DLD1 (cell line): ENCODE data around the gene FBXO27.
"Not testable (repeated sequence)": the region's sequence is repeated elsewhere in the genome, so short reads cannot be mapped to it uniquely, and the experiment has no call there.

Experiments
- in situ Hi-C: cut with HindIII; loops from 2 replicates; pipeline ENCODE4 v1.10.0; 2017; ENCODE audit warnings: low sequenced_read_pairs

FBXO27 gene

DNA sequence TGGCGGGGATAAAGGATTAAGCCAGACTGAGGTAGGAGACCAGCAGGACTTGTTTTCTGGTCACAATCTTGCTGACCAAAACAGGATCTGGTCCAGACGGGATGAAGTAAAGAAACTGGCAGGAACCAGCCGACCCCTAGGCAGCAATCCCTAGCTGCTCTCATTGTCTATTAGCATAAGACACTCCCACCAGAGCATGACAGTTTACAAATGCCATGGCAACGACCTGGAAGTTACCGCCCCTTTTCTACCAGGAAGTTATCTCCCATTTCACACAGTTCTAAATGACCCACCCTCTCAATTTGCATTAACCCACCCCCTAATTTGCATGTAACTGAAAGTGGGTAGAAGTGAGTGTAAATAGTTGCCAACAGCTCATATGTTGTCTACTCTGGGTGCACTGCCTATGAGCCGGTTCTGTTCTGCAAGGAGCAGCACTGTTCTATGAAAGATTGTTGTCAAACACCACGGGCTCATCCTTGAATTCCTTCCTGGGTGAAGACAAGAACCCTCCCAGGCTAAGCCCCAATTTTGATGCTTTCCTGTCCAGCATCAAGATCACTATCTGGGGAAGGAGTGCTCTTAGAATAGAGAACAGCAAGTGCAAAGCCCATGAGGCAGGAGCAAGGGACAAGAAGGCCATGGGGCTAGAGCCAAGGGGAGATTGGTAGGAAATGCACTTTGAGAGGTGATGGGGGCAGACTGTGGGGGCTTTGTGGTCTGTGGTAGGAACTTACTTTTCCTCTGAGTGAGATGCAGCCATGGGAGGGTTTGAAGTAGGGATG is 13.9 kb upstream of the FBXO27 start:
- in situ Hi-C loops: no loop called here

- in situ Hi-C loops: no loop called here
Observed at GRCh38 chr19:39045506-39045905, 13.2 kb upstream of the FBXO27 start.

DNA sequence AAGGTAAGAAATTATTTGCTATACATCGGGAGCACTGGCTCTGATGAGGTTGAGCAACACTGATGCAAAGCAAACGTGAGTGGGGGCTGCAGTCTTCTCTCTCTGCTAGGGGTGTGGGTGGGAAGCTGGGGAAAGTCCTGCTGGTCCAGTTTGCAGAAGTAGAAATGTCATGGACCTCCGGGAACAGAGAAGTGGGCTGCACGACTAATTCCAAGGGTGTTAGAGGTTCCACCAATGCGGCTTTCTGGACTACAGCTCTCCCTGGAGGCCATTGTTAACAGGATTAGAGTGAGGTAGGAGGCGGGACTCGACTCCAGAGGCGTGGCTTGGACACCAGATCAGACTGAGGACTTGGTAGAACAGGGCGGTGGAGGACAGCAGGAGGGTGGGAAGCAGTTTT is 5.7 kb upstream of the FBXO27 start:
- in situ Hi-C loops: no loop called here

DNA sequence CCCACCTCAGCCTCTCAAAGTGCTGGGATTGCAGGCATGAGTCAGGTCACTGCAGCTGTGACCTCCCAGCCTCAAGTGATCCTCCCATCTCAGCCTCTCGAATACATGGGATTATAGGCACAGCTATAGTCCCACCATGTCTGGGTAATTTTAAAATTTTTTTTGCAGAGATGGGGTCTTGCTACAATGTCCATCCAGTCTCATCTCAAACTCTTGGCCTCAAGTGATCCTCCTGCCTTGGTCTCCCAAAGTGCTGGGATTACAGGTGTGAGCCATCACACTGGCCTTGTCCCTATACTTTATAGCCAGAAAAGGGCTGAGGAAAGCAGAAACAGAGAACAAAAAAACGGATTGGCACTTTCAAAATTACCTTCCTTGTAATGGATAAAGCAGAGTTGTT is 4.8 kb upstream of the FBXO27 start:
- in situ Hi-C loops: no loop called here

GRCh38 chr19:39036581-39036980 is 4.2 kb upstream of the FBXO27 start:
- in situ Hi-C loops: no loop called here

DNA sequence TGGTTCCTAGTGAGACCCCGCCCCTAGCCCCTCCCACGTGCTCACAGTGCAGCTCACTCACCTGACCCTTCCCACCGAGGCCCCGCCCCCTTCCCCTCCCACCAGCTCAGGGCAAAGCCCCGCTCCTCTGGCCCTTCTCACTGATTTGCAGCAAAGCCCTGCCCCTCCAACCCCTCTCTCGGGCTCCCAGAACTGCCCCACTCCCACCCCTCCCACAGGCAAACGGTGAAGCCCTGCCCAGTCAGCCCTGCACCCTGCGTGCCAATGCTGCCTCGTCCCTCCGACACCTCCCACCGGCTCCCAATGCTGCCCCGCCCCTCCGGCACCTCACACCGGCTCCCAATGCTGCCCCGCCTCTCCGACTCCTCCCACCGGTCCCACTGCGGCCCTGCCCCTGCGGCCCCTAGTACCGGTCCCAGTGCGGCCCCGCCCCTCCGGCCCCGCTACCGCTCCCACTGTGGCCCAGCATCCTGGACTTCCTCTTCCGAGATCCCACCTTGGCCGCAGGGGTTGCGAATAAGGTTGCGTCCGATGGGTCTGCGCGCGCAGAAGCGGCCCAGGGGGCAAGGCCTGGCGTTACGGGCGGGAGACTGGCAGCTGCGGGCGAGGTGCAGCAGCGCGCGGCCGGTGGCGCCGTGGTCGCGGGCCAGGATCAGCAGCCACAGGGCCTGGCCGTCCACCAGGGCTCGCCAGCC is 834 bp downstream of the FBXO27 start:
- in situ Hi-C loops: no loop called here

DNA sequence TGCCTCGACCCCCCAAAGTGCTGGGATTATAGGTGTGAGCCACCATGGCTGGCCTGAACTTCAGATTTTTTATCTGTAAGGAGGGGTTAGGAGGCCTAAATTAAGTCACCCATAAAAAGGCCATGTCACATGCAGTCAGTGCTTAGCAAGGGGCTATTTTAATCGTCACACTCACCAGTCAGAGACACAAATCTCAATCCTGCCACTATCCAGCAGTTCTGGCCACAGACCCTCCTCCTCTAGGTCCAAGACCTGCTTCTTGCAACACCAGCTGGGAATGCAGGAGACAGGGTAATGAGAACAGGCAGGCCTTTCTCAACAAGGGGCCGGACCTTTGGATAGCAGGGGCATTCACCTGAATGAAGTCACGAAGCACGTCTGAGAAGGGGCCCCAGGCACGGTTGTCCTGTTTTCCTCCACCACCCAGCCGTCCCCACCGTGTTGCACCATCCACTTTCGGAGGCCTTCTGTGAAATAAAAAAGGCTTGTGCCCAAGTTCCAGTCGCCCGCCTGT is 1.4 kb downstream of the FBXO27 start:
- in situ Hi-C loops: no loop called here

- in situ Hi-C loops: no loop called here
Observed at GRCh38 chr19:39024875-39025641, 7.3 kb downstream of the FBXO27 start.

GRCh38 chr19:39021063-39021462 is 11.3 kb downstream of the FBXO27 start:
- in situ Hi-C loops: no loop called here

GRCh38 chr19:39017646-39018045 is 14.7 kb downstream of the FBXO27 start:
- in situ Hi-C loops: no loop called here

- in situ Hi-C loops: no loop called here
Observed at GRCh38 chr19:39017026-39017425, 15.3 kb downstream of the FBXO27 start.

DNA sequence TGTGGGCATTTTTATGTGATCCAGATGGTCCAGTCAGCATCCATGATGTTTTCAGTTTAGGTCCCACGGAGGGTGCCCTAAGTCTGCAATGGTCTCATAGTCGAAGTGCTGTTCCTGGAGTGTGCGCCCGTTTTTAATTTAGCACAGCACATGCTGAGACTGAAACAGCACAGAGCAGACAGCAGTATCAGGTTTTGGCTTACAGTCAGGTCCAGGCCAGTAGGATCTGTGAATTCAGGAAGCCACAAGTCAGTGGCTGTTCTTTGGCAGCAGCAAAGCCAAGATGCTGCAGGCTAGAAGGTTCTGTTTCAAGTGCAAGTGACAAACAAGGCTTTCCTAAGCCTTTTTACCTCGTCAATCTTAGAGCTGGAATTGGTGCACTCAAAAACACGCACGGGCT is 18.3 kb downstream of the FBXO27 start:
- in situ Hi-C loops: no loop called here

DNA sequence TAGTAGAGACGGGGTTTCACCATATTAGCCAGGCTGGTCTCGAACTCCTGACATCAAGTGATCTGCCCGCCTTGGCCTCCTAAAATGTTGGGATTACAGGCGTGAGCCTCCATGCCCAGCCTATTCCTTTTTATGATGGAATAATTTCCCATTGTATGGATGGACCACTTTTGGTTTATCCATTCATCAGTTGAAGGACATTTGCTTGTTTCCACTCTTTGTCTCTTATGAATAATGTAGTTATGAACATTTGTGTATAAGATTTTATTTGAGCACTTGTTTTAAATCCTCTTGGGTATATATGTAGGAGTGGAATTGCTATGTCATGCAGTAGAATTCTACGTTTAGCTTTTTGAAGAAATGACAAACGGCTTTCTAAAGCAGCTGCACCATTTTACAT is 23.3 kb downstream of the FBXO27 start:
- in situ Hi-C loops: no loop called here

DNA sequence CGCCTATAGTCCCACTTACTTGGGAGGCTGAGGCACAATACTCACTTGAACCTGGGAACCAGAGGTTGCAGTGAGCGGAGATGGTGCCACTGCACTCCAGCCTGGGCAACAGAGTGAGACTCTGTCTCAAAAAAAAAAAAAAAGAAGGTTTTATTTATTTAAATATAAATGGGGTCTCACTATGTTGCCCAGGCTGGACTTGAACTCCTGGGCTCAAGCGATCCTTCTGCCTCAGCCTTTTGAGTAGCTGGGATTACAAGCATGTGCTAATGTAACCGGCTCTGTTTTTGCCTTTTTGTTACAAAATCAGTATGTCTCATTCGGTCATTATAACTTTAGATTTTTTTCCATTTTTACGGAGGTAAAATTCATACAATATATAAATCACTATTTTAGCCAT is 24.2 kb downstream of the FBXO27 start:
- in situ Hi-C loops: no loop called here

DNA sequence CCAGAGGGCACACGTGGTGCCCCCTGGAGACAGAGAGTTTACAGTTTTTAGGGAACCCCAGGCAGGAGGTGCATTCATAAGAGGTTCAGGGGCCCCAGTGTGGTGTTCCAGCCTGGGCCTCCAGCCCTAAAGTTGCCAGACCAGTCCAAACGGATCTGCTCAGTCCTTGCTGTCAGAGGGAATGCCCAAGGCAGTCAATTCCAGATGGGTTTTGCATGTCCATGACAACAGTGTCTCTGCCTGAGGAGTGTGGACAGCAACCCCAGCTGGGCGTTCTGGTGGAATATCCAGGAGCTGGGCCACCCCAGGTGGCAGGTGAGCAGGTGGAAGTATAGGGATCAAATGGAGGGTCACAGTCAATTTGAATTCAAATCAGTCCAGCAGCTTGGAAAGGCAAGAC is 25.3 kb downstream of the FBXO27 start:
- in situ Hi-C loops: no loop called here

DNA sequence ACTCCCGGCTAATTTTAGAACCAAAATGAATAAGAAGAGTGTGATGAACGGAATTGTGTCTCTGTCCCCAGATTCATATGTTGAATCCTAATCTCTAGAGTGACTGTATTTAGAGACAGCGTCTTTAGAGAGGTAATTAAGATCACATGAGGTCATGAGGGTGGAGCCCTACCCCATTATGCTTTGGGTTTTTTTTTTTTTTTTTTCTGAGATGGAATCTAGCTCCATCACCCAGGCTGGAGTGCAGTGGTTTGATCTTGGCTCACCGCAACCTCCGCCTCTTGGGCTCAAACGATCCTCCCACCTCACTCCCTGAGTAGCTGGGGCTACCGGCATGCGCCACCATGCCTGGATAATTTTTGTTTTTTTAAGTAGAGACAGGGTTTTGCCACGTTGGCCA is 27.9 kb downstream of the FBXO27 start:
- in situ Hi-C loops: no loop called here

- in situ Hi-C loops: no loop called here
Observed at GRCh38 chr19:39003796-39004195, 28.6 kb downstream of the FBXO27 start.

DNA sequence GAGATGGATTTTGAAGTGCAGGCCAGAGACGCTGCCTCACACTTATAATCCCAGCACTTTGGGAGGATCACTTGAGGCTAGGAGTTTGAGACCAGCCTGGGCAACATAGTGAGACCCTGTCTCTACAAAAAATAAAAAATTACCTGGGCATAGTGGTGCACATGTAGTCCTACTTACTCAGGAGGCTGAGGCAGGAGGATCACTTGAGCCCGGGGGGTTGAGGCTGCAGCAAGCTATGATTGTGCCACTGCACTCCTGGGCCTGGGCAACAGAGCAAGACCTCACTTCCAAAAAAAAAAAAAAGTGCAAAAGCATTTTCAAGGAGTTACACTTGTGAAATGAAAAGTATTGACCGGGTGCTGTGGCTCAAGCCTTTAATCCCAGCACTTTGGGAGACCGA is 29.2 kb downstream of the FBXO27 start:
- in situ Hi-C loops: no loop called here

- in situ Hi-C loops: no loop called here
Observed at GRCh38 chr19:39001041-39001440, 31.3 kb downstream of the FBXO27 start.

- in situ Hi-C loops: not testable (repeated sequence)
Observed at GRCh38 chr19:38997576-38997975, 34.8 kb downstream of the FBXO27 start.

GRCh38 chr19:38993271-38993670 is 39.1 kb downstream of the FBXO27 start:
- in situ Hi-C loops: no loop called here
